Measurements from ENCODE around the gene PRKAG2.
"Not testable (repeated sequence)": the region's sequence is repeated elsewhere in the genome, so short reads cannot be mapped to it uniquely, and the experiment has no call there.

The PRKAG2 gene

GRCh38 chr7:151786241-151786640 is 90.7 kb downstream of the PRKAG2 start:
- DNase-seq (ENCODE audit: low spot score), result no peak

DNA sequence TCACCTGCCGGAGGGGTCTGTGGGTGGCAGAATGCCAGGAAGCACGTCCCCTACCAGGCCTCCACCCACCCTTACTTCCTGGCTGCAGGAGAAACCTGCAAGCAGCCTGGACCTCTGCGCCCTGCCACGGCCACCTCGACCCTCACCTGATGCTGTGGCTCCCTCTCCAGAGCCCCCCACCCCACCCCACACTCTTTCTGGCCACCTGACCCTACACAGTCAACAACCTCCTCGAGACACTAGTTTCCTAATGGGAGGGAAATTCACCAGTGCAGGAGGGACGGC is 91.3 kb downstream of the PRKAG2 start:
- DNase-seq (ENCODE audit: low spot score), result no peak

- DNase-seq (ENCODE audit: low spot score), result no peak
These were observed 91.8 kb downstream of the PRKAG2 start for GRCh38 chr7:151784853-151785680.

DNA sequence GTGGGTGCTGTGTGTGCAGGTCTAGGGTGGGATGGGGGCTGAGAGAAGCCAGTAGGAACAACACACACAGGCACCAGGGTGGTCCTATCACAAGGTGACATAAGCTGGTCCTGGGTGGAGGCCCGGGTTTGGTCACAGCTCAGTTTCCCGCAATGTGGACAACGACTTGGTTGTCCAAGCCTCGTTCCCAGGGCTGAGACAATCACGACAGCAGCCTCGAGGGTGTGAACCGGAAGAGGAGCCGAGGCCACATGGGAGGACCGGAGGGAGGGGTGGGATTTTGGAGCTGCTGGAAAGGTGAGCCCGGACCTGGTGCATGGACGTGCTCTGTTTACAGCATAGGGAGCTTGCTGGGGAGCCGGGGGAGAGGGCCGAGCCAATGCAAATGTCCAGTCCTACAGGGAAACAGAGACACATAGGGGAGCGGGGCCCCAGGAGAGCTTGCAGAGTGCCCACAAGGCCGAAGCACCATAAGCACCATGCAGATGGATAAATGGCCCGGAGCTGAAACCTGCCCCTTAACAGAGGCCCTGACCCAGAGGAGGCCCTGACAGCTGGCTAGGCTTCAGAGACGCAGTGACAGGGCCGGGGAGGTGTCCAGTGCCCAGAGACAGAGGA is 92.8 kb downstream of the PRKAG2 start:
- DNase-seq (ENCODE audit: low spot score), result no peak

DNA sequence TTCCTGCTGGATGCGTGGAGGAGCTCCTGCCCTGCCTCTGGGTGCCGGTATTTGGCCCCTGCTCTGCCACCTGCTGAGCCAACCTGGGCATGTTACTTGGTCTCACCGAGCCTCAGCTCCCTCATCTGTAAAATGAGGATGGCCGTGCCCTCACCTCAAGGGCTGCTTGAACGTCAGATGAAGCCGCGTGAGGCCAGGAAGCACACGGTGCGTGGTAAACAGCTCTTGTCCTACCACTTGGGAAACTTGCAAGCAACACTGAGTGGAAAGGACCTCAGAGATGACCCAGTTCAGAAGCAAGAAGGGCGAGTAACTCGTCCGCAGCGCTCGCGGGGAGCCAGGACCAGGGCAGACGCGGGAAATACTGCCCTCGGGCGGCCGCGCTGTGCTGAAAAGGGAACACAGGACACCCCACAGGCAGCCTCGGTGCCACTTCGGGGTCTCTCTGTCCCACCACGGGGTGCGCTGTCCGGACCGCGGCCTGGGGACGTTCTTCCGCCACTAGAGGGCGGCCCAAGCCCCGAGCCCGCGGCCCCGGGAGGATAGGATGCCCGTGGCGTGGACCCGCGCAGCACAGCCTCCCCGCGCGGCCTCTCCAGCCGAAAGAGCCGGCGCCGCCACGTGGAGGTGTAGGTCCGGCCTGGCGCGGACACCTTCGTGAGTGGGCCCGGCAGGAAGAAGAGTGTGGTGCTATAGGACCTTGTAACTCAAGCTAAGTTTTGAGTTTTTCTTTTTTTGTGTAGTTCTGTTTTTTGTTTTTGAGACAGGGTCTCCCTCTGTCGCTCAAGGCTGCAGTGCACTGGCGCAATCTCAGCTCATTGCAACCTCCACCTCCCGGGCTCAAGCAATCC is 94.1 kb downstream of the PRKAG2 start:
- DNase-seq (ENCODE audit: low spot score), result peak; percentile 59

DNA sequence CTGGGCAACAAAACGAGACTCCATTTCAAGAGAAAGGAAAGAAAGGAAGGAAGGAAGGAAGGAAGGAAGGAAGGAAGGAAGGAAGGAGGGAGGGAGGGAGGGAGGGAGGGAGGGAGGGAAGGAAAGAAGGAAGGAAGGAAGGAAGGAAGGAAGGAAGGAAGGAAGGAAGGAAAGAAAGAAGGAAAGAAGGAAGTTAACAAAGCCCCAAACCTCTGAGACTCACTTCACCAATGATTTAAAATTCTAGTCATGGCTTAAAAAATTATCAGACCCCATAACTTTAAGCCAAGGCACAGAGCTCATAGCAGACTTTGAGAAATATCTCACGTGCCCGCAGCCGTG is 94.7 kb downstream of the PRKAG2 start:
- DNase-seq (ENCODE audit: low spot score), result not testable (repeated sequence)

DNA sequence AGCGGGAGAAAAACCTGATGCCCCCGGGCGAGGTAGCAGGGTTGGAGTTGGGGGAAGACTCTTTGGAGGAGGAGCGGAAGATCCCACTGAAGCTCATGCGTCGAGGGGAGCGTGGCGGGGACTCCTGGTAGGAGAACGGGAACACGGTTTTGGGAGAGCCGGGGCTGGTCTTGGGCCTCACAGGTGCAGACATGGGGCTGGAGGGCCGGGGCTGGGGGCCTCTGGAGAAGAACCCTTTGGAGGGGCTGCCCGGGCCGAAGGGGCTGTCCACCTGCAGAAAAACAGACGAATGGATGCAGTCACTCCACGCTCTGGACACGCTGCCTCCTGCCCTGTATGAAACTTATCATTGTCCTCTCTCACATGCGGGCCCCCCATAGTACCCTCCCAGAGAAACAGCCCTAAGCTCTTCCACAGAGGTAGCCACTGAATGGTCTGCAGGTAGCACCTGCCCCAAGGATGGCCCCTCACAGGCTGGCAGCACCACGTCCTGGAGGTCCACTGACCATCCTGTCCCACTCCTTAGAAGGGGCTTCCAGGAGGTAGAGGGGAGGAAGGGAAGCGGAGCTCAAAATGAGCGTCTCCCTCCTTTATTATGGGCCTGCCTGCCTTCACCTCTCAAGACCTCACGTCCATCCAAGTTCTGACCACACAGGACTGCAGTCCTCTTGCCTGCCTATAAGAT is 95.6 kb downstream of the PRKAG2 start:
- DNase-seq (ENCODE audit: low spot score), result no peak

- DNase-seq (ENCODE audit: low spot score), result no peak
These were observed 96.3 kb downstream of the PRKAG2 start for GRCh38 chr7:151780631-151781030.

DNA sequence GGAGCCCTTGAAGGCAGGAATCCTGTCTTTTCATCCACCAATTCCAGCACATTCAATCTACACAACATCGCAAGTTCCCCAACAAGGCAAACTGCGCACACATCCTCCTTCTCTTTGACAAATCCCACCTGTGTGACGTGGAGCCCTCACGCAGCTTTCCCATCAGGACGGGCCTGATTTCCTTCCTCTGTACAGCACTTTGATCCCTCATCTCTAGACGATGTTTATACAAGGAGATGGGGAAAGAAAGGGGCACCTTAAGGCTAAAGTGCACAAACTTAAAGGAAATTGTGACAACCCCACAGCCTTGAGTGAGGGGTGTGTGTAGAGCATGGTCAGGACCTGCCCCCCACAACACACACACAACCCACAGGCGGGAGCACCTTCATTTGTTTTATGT is 97.2 kb downstream of the PRKAG2 start:
- no peak for DNase-seq (ENCODE audit: low spot score)

DNA sequence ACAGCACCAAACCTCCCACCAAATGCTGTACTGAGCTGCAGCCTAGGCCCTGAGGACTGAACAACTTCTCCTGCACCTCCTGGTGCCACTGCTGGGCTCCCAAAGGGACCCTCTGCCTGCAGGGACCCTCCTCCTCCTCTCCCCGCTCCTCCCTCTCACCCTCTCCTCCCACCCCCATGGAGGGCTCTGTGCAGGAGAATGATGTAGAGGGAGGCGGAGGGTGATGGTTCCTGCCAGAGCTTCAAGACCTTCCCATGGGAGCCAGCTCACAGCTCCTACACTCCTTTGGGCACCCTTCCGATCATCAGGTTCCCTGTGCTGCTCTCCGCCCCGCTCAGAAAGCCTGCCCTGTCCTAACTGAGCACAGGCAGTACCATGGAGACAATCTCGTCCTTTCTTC is 97.7 kb downstream of the PRKAG2 start:
- DNase-seq (ENCODE audit: low spot score), result no peak

DNA sequence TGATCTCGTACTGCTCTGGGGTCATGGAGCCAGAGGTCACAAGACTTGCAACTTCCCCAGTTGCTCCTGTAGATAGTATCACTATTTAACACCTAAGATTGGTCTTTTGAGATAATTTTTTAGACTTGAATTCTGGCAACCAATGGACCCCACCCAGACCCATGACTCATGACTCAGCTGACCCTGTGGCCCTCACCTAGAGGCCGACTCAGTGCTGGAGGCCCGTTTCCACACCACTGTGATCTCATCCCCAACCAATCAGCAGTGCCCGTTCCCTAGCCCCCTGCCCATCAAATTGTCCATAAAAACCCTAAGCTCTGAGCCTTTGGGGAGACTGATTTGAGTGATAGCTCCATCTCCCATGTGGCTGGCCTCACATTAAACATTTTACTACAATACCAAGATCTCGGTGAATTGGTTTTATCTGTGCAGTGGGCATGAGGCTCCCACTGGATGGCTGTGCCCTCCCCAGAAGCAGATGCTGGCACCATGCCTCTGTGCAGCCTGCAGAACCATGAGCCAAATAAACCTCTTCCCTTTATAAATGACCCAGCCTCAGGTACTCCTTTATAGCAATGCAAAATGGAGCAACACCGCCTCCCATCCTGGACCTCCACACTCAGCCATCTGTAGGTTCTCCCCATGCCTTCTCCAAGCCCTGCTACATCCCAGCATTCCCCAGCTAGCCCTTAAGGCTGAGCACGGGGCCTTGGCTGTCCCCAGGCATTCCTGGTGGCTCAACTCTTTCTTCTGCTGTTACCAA is 98.8 kb downstream of the PRKAG2 start:
- DNase-seq (ENCODE audit: low spot score), result no peak

DNA sequence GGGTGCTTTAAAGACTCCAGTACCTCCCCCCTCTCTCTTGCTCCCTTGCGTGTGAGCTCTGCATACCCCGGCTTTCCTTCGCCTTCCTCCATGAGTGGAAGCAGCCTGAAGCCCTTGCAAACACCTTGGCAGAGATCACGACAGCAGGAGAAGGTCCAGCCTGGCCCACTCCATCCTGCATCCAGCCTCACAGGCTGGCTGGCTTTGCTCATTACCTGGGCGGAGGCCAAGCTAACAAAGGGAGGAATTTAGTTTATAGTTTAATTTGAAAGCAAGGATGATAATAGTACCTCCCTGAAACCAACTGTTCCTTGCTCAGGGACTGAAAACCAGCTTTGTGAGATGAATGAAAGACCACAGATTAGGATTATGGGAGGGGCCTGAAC is 99.4 kb downstream of the PRKAG2 start:
- DNase-seq (ENCODE audit: low spot score), result no peak

- DNase-seq (ENCODE audit: low spot score), result no peak
These were observed 99.9 kb downstream of the PRKAG2 start for GRCh38 chr7:151776876-151777494.

DNA sequence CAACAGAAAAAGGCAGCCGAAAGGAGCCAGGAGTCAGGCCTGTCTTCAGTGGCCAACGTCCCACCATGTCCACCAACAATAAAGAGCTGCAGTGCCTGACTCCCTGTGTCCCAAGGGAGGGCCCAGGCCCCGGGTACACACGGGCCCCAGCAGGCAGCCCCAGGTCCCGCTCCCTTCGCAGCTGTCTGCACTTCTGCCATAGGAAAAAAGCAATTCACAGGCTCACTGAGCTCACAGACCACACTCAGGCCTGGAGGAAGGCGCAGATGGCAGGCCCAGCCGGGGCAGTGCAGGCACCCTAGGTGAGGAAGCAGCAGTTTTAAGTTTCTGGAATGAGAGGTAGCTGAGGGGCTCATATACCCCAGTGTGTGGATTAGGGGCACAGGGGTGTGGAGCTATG is 100.5 kb downstream of the PRKAG2 start:
- no peak for DNase-seq (ENCODE audit: low spot score)

DNA sequence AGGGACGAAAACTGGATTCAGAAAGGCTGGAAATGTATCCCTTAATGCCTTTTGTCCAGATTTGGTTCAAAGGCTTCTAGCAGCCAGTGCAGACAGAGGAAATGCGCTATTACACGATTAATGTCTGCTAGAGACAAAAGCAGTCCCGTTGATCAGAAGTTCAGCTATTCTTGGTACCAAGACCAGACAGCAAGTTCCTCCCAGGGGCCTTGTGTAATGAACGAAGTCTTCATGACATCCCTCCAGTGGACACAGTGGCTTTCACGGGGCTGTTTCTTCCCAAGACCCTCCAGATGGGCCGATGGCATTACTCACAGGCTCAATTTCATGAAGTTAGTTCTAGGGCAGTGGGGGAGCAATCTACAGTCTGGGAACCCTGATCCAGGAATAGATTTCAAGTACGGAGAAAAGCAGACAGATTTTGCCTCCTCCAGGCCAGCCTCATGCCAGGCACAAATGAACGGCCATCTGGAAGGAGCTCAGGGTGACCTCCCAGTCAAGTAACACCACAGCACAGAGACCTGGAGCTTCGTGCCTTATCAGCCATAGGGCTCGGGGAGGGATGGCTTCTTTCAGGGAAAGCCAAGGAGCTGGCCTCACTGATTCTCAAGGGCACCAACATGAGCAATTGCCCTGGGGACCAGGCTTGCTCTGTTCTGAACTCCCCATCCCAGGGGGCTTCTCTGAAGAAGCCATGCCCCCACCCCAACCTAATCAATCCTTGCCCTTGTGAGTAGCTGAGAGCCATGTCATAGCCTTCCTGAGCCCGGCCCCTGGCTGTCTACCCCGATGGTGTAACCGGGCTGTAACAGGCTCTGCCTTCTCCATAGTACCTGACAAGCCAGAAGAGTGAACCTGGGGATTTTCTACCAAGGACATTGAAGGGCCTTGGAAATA is 101.1 kb downstream of the PRKAG2 start:
- DNase-seq (ENCODE audit: low spot score), result peak; percentile 70

- DNase-seq (ENCODE audit: low spot score), result no peak
These were observed 102.0 kb downstream of the PRKAG2 start for GRCh38 chr7:151774951-151775350.

GRCh38 chr7:151773797-151774196 is 103.1 kb downstream of the PRKAG2 start:
- DNase-seq (ENCODE audit: low spot score), result no peak

DNA sequence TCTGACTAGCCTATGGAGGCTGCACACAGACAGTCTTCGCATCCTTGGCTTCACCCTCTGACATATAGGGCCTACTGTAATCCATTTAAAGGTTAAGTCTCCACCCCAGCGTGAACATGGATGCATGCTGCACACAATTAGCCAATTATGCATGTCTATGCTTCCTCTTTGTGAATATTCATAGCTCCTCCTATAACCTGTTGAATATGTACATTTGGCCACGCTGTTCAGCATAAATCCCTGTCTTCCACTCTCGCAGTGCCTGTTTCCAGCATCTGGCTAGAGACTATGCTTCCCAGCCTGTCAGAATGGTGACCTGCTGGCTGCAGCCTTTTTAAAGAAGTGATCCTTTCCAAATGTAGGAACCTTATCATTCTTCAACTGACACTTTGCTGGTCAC is 106.7 kb downstream of the PRKAG2 start:
- no peak for DNase-seq (ENCODE audit: low spot score)

DNA sequence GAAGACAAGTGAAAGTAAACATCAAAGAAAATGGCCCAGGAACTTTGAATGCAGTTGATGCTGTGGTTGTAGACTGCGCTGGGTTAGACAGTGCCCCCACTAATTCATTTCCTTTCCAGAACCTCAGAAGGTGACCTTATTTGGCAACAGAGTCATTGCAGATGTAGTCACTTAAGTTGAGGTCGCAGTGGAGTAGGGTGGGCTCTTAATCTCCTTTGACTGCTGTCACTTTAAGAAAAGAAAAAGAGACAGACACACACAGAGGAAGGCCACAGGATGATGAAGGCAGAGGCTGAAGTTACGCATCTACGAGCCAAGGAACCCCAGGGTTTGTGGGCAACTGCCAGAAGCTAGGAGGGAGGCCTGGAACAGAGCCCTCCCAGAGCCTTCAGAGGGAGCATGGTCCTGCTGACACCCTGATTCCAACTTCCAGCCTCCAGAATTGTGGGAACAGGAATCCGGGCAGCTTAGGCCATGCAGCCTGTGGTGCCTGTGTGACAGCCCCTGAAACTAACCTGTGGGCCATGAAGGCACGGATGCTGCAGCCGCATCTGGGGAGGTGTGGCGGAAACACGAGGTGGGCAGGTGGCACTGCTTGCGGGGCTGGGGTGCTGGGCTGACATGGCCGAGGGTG is 107.6 kb downstream of the PRKAG2 start:
- no peak for DNase-seq (ENCODE audit: low spot score)

GRCh38 chr7:151768805-151769187 is 108.1 kb downstream of the PRKAG2 start:
- no peak for DNase-seq (ENCODE audit: low spot score)

Data from pons (tissue), 1 donor.